ENCODE measurements around the gene SPRR1A.

- TF ChIP-seq CTCF (IDR thresholded peaks at IDR 0.05 in 4 of 5, conservative IDR thresholded peaks at IDR 0.05 in 1 of 5) (no peak), POLR2A (IDR thresholded peaks at IDR 0.05) (no peak)
Measured at GRCh38 chr1:152953761-152954160, 30.1 kb upstream of the SPRR1A start.
